K562 (cell line): ENCODE results near the gene MRPL10. TPM values are rescaled to one million over a fixed set of nuclear protein-coding genes. Genes with fewer than 3 reads are reported as not detected.

Experiments
- BMI1 ChIP-seq: fragments of 150-350 bp; IDR thresholded peaks from 2 replicates; pipeline ENCODE4 v1.6.1; 2014; ENCODE audit warnings: low read length
- FOXJ2 ChIP-seq: fragments of 200-800 bp; sonication (Bioruptor generic); IDR thresholded peaks from 2 replicates; pipeline ENCODE4 v1.6.1; 2016; ENCODE audit warnings: missing genetic modification characterization, missing compliant biosample characterization
- FOXP1 ChIP-seq: sonication (generic); formaldehyde crosslinking; IDR thresholded peaks from 2 replicates; pipeline ENCODE4 v1.8.0; 2022; ENCODE audit warnings: mild to moderate bottlenecking, missing genetic modification reagents
- GATAD2A ChIP-seq: fragments of 450-650 bp; IDR thresholded peaks from 2 replicates; pipeline ENCODE4 v1.6.1; 2017
- MEF2A ChIP-seq: IDR thresholded peaks from 2 replicates; pipeline ENCODE4 v1.6.1; 2011; ENCODE audit warnings: low read depth, mild to moderate bottlenecking, low read length, moderate library complexity; ENCODE audit not compliant: control insufficient read depth
- NFXL1 ChIP-seq: fragments of 450-650 bp; formaldehyde crosslinking; IDR thresholded peaks from 2 replicates; pipeline ENCODE4 v1.4.0; 2021; ENCODE audit warnings: mild to moderate bottlenecking
- NFYB ChIP-seq: IDR thresholded peaks from 2 replicates; pipeline ENCODE4 v1.6.1; 2011; ENCODE audit warnings: mild to moderate bottlenecking, moderate library complexity; ENCODE audit not compliant: insufficient read length; ENCODE audit errors: extremely low read depth
- NRF1 ChIP-seq, 2 experiments: fragments of 450-650 bp; IDR thresholded peaks in 1 of 2; conservative IDR thresholded peaks in 1 of 2; 2 replicates each; pipeline ENCODE4 v1.6.1; 2014; ENCODE audit warnings: mild to moderate bottlenecking in 2 of 2
- POLR2G ChIP-seq: fragments of 200-400 bp; formaldehyde crosslinking; IDR thresholded peaks from 2 replicates; pipeline ENCODE4 v1.6.1; 2017; ENCODE audit warnings: low read depth, mild to moderate bottlenecking, antibody characterized with exemption, low read length, moderate library complexity
- RBM14 ChIP-seq: fragments of 200-400 bp; formaldehyde crosslinking; IDR thresholded peaks from 2 replicates; pipeline ENCODE4 v1.6.1; 2018; ENCODE audit warnings: low read depth, mild to moderate bottlenecking, low read length, moderate library complexity, borderline replicate concordance; ENCODE audit not compliant: insufficient read depth
- ZNF274 ChIP-seq: IDR thresholded peaks from 2 replicates; pipeline ENCODE4 v1.6.1; 2011; ENCODE audit warnings: low read depth, mild to moderate bottlenecking, low read length, moderate library complexity, borderline replicate concordance
- ZNF644 ChIP-seq: fragments of 200-800 bp; sonication (Bioruptor generic); IDR thresholded peaks from 2 replicates; pipeline ENCODE4 v1.6.1; 2016; ENCODE audit warnings: low read depth, missing genetic modification characterization, missing compliant biosample characterization
- polyA plus RNA-seq, 8 experiments: library from polyadenylated mRNA; depleted of rRNA in 4 of 8; stranded (reverse) in 5 of 8; unstranded in 3 of 8; fragments of >200 nt; fragmentation: Nextera tagmentation in 2 of 8; fragmentation: Illumina TruSeq in 1 of 8; extraction: Ambion mirVana in 2 of 8; extraction: Trizol in 1 of 8; gene quantifications; 2 replicates each; pipeline versions ENCODE4 v1.2.1 to v1.2.3, GENCODE V29; 2011 to 2014; ENCODE audit warnings: inconsistent platforms in 1 of 8, missing spikeins in 1 of 8
- total RNA-seq, 7 experiments: library from RNA; depleted of rRNA in 6 of 7; stranded (reverse); fragments of >200 nt in 6 of 7; fragmentation: Illumina TruSeq in 2 of 7; extraction: Trizol in 2 of 7; gene quantifications; 2 replicates each; pipeline versions ENCODE4 v1.2.1 to v1.2.3, GENCODE V29; 2011 to 2021; ENCODE audit warnings: low replicate concordance in 1 of 7
- TF ChIP-seq, protein P1 (sequence below): sonication (generic); formaldehyde crosslinking; IDR thresholded peaks from 2 replicates; pipeline ENCODE4 v1.8.0; 2022; ENCODE audit warnings: mild to moderate bottlenecking, low read depth, missing genetic modification reagents
- TF ChIP-seq, protein P2 (sequence below): fragments of 450-650 bp; IDR thresholded peaks from 2 replicates; pipeline ENCODE4 v1.6.1; 2016; ENCODE audit warnings: antibody characterized with exemption
- TF ChIP-seq, protein P3 (sequence below): fragments of 450-650 bp; formaldehyde crosslinking; IDR thresholded peaks from 2 replicates; pipeline ENCODE4 v1.4.0; 2022; ENCODE audit warnings: mild to moderate bottlenecking, moderate library complexity

The MRPL10 gene
- total and polyA plus RNA-seq, 9 of the 15 experiments (the other 6 are each of a cell fraction or from before 2014, with no cell fraction given): 27.8 to 105 (median 67.3) TPM

DNA sequence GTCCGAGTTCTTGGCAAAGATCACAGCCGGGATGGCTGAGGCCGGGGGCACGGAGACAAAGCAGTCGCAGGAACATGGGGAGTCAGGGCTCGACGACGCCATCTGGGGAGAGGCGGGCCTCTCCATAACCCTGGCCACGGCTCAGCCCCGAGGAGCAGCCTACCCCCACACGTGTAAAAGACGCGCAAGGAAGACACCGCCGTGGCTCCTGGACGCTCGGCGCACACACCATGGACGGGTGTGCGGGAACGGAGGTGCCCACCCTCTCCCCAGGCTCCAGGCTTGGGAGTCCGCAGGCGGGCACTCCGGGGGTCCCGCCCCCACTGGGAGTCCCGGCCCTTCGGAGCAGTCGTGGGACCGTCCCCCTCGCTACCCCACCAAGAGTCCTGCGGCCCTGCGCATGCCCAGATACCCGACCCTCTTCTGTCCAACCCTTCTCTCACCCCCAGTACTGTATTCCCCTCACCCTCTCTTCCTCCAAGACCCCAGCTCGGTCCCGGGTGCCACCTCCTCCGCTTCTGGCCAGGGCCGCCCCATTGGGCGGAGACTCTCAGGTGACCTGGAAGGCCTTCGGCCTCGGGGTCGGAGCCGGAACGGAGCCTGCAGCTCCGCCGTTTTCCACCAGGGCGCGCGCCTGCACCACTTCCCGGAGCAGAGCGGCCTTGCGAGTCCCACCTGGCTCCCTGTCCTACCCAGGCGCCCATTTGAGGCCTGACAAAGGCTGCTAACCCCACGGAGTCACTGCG is 9.6 kb upstream of the MRPL10 start, which contains the start of gene SCRN2 (continued):
- TF ChIP-seq RBM14: no peak
- TF ChIP-seq, protein P1, sequence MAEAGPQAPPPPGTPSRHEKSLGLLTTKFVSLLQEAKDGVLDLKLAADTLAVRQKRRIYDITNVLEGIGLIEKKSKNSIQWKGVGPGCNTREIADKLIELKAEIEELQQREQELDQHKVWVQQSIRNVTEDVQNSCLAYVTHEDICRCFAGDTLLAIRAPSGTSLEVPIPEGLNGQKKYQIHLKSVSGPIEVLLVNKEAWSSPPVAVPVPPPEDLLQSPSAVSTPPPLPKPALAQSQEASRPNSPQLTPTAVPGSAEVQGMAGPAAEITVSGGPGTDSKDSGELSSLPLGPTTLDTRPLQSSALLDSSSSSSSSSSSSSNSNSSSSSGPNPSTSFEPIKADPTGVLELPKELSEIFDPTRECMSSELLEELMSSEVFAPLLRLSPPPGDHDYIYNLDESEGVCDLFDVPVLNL (CRISPR knock-in tag): no peak
- TF ChIP-seq, protein P2, sequence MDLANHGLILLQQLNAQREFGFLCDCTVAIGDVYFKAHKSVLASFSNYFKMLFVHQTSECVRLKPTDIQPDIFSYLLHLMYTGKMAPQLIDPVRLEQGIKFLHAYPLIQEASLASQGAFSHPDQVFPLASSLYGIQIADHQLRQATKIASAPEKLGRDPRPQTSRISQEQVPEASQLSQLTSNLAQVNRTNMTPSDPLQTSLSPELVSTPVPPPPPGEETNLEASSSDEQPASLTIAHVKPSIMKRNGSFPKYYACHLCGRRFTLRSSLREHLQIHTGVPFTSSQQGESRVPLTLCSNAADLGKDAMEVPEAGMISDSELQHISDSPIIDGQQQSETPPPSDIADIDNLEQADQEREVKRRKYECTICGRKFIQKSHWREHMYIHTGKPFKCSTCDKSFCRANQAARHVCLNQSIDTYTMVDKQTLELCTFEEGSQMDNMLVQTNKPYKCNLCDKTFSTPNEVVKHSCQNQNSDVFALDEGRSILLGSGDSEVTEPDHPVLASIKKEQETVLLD: 0 out of 2 replicates have a peak, but pooled peaks have one; percentile 52
- 0 out of 2 replicates have a peak, but pooled peaks have one; percentile 56 for TF ChIP-seq GATAD2A
- TF ChIP-seq POLR2G: peak; percentile 76
- TF ChIP-seq ZNF644 (tag): 0 out of 2 replicates have a peak, but pooled peaks have one; percentile 53
- TF ChIP-seq, protein P3, sequence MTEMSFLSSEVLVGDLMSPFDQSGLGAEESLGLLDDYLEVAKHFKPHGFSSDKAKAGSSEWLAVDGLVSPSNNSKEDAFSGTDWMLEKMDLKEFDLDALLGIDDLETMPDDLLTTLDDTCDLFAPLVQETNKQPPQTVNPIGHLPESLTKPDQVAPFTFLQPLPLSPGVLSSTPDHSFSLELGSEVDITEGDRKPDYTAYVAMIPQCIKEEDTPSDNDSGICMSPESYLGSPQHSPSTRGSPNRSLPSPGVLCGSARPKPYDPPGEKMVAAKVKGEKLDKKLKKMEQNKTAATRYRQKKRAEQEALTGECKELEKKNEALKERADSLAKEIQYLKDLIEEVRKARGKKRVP (CRISPR knock-in tag): 0 out of 2 replicates have a peak, but pooled peaks have one; percentile 9
- TF ChIP-seq NRF1 (conservative IDR thresholded peaks at IDR 0.05 in 1 of 2, IDR thresholded peaks at IDR 0.05 in 1 of 2): peak; percentile 84 to 86
- TF ChIP-seq ZNF274: no peak
- 0 out of 2 replicates have a peak, but pooled peaks have one; percentile 31 for TF ChIP-seq FOXP1
- no peak for TF ChIP-seq MEF2A
- TF ChIP-seq BMI1: no peak
- peak; percentile 87 for TF ChIP-seq NFYB
- TF ChIP-seq NFXL1 (CRISPR knock-in tag): no peak
- TF ChIP-seq FOXJ2 (tag): no peak
